ENCODE measurements around the gene ZNF583. TPM values are rescaled to one million over a fixed set of nuclear protein-coding genes. Genes with fewer than 3 reads are reported as not detected.
A peak's percentile ranks its signal among the peaks of the same experiment; 100 is the strongest.

Gene ZNF583
- total RNA-seq, 1 donor from 2014 or later = 10.1 TPM

- Mint-ChIP-seq H3K4me3 (ENCODE audit: low read depth) (peak within 1 kb of the TSS; percentile 82), H3K36me3 (ENCODE audit: insufficient read depth) (peaks cover 63% of the 10 kb centered on the region), H3K9me3 (ENCODE audit: low read depth) (peaks cover 39% of the 10 kb centered on the region), H3K27me3 (no peaks in the 10 kb centered on the region), H3K4me1 (ENCODE audit: low read depth) (peaks cover 5% of the 10 kb centered on the region), H3K27ac (peak within 1 kb of the TSS; percentile 96)
- peak; percentile 89 for TF ChIP-seq CTCF (IDR thresholded peaks at IDR 0.05; ENCODE audit: unreplicated experiment)
- DNase-seq (ENCODE audit: low spot score, unreplicated experiment) = peak; percentile 70
These were observed 10.8 kb upstream of the ZNF583 start, which contains the start of gene ZNF582 for GRCh38 chr19:56393119-56394012. TSS of gene ZNF582 (minus strand) at chr19:56393534. CDS start at chr19:56391752, 1,782 bp downstream.

- H3K36me3 Mint-ChIP-seq (ENCODE audit: insufficient read depth) = peaks cover 72% of the 10 kb centered on the region
- H3K4me3 Mint-ChIP-seq (ENCODE audit: low read depth) = no peak overlapping the region
- TF ChIP-seq CTCF (IDR thresholded peaks at IDR 0.05; ENCODE audit: unreplicated experiment) = no peak
- peaks cover 51% of the 10 kb centered on the region for H3K9me3 Mint-ChIP-seq (ENCODE audit: low read depth)
- H3K27ac Mint-ChIP-seq = no peak overlapping the region
- no peaks in the 10 kb centered on the region for H3K27me3 Mint-ChIP-seq
- no peak for DNase-seq (ENCODE audit: low spot score, unreplicated experiment)
- H3K4me1 Mint-ChIP-seq (ENCODE audit: low read depth) = peaks cover 5% of the 10 kb centered on the region
These were observed 5.3 kb upstream of the ZNF583 start for GRCh38 chr19:56398809-56399208.

GRCh38 chr19:56400485-56400884 is 3.6 kb upstream of the ZNF583 start:
- peaks cover 17% of the 10 kb centered on the region for H3K4me1 Mint-ChIP-seq (ENCODE audit: low read depth)
- peaks cover 76% of the 10 kb centered on the region for H3K36me3 Mint-ChIP-seq (ENCODE audit: insufficient read depth)
- H3K27ac Mint-ChIP-seq = no peak overlapping the region
- peaks cover 55% of the 10 kb centered on the region for H3K9me3 Mint-ChIP-seq (ENCODE audit: low read depth)
- DNase-seq (ENCODE audit: low spot score, unreplicated experiment) = no peak
- H3K27me3 Mint-ChIP-seq = no peaks in the 10 kb centered on the region
- H3K4me3 Mint-ChIP-seq (ENCODE audit: low read depth) = no peak overlapping the region
- TF ChIP-seq CTCF (IDR thresholded peaks at IDR 0.05; ENCODE audit: unreplicated experiment) = no peak

- TF ChIP-seq CTCF (IDR thresholded peaks at IDR 0.05; ENCODE audit: unreplicated experiment) = no peak
- Mint-ChIP-seq H3K4me3 (ENCODE audit: low read depth) (peak overlapping the region; percentile 90), H3K4me1 (ENCODE audit: low read depth) (peaks cover 17% of the 10 kb centered on the region), H3K27ac (peak overlapping the region; percentile 99), H3K27me3 (no peaks in the 10 kb centered on the region), H3K36me3 (ENCODE audit: insufficient read depth) (peaks cover 79% of the 10 kb centered on the region), H3K9me3 (ENCODE audit: low read depth) (peaks cover 65% of the 10 kb centered on the region)
- DNase-seq (ENCODE audit: low spot score, unreplicated experiment) = no peak
These were observed 871 bp upstream of the ZNF583 start for GRCh38 chr19:56403261-56403660.

GRCh38 chr19:56404705-56405056 is 549 bp downstream of the ZNF583 start:
- Mint-ChIP-seq H3K4me1 (ENCODE audit: low read depth) (peaks cover 17% of the 10 kb centered on the region), H3K9me3 (ENCODE audit: low read depth) (peaks cover 62% of the 10 kb centered on the region), H3K27ac (peak overlapping the region; percentile 99), H3K27me3 (no peaks in the 10 kb centered on the region), H3K4me3 (ENCODE audit: low read depth) (peak overlapping the region; percentile 90), H3K36me3 (ENCODE audit: insufficient read depth) (peaks cover 78% of the 10 kb centered on the region)
- no peak for DNase-seq (ENCODE audit: low spot score, unreplicated experiment)
- no peak for TF ChIP-seq CTCF (IDR thresholded peaks at IDR 0.05; ENCODE audit: unreplicated experiment)

Measured in progenitor cell of endocrine pancreas (in vitro differentiated cells).